H1 (cell line): ENCODE data around the gene PPCDC. TPM values are rescaled to one million over a fixed set of nuclear protein-coding genes. Genes with fewer than 3 reads are reported as not detected.

ENCODE experiments used
- CHD2 ChIP-seq: IDR thresholded peaks from 2 replicates; pipeline ENCODE4 v1.6.1; 2012; ENCODE audit warnings: low read length, improper control_type of control experiment
- NANOG ChIP-seq: IDR thresholded peaks from 2 replicates; pipeline ENCODE4 v1.6.1; 2011; ENCODE audit warnings: low read length, low read depth, mild to moderate bottlenecking, inconsistent platforms; ENCODE audit not compliant: insufficient read depth, poor library complexity, severe bottlenecking
- polyA plus RNA-seq, 7 experiments: library from polyadenylated mRNA; depleted of rRNA in 3 of 7; stranded (reverse) in 5 of 7; unstranded in 2 of 7; fragments of >200 nt in 5 of 7; fragments of 200-250 nt in 2 of 7; gene quantifications; 1 replicate in 5 of 7; 2 replicates in 1 of 7; 4 replicates in 1 of 7; pipeline versions ENCODE4 v1.2.1 to v1.2.3, GENCODE V29; 2011 to 2013; ENCODE audit warnings: missing spikeins in 2 of 7, mixed read lengths in 2 of 7
- total RNA-seq: library from RNA; stranded (reverse); fragmentation: NEBNext Ultra II Directional; extraction: Animal tissue kit (Norgen Biotek cat#: 25700); gene quantifications from 2 replicates; pipeline ENCODE4 v1.2.1, GENCODE V29; 2021

PPCDC gene
- total and polyA plus RNA-seq, 2 of the 8 experiments (the other 6 are each of a cell fraction or from before 2014, with no cell fraction given): 11.3 to 29.7 TPM

DNA sequence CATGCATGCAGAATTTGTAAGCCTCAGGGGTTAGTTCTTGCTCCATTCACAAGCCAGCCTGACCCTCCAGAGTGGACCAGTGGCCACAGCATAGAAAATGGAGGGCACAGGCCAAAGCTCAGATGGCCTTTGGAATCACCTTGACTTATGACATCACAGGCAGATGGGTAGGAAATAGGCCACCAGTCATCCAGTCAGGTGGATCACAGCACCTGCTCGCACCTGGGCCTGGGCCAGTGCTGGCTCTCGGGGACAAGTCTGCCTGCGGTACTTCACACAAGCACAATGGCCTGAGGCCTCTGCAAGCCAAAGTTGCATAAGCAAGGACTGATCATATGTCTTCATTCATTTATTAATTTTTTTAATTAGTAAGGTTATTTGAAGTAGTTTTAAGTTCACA, 39.3 kb downstream of the PPCDC start (continued):
- TF ChIP-seq CHD2 (no peak), NANOG (no peak)
